HCT116 (cell line): ENCODE results near the gene TRPC1. TPM values are rescaled to one million over a fixed set of nuclear protein-coding genes. Genes with fewer than 3 reads are reported as not detected.

Experiments
- ATAC-seq: fragments of 200-7000 bp; cut with Tn5 transposase; 2 replicates; pipeline ENCODE4 v1.9.1; 2020; ENCODE audit warnings: mild to moderate bottlenecking, moderate library complexity
- BruUV-seq: library from RNA; stranded (reverse); fragments of 400-500 nt; replicated peaks from 2 replicates; lab custom pipeline; 2021; lab: Mats Ljungman, UMichigan
- CTCF ChIA-PET: fragments of 300-600 bp; sonication (Branson Sonifier 250); formaldehyde crosslinking; loops from one replicate; lab custom pipeline; 2021; ENCODE audit warnings: antibody characterized with exemption; lab: Charles Lee
- POLR2A ChIA-PET: fragments of 300-600, 350-600 bp; sonication (Branson Sonifier 250); formaldehyde crosslinking; loops from one replicate; lab custom pipeline; 2021; ENCODE audit warnings: antibody characterized with exemption; lab: Charles Lee
- RAD21 ChIA-PET, 2 experiments: fragments of 300-600 bp; sonication (Branson Sonifier 250); formaldehyde crosslinking; loops; one replicate each; lab custom pipeline; 2023; ENCODE audit warnings: low total read pairs in 2 of 2; ENCODE audit not compliant: uncharacterized antibody in 2 of 2, unreplicated experiment in 2 of 2, low non-redundant PET in 1 of 2; lab: Charles Lee
- DNase-seq: peaks from one replicate; pipeline ENCODE4 v3.0.0-alpha.2; 2010; ENCODE audit warnings: low read depth, low spot score
- H2AFZ ChIP-seq: fragments of 200-600 bp; shearing (Covaris generic), sonication (generic); 2 replicates; pipeline ENCODE4 v1.6.1; 2017; ENCODE audit warnings: low read depth, mixed run types, mixed read lengths, antibody characterized with exemption, low read length; ENCODE audit not compliant: poor library complexity, severe bottlenecking
- H3K27ac ChIP-seq: 2 replicates; pipeline ENCODE4 v1.5.1; 2012; ENCODE audit warnings: low read depth, low read length
- H3K27me3 ChIP-seq: fragments of 200-600 bp; sonication (generic); 2 replicates; pipeline ENCODE4 v1.6.1; 2016; ENCODE audit warnings: mixed run types, low read length, mixed read lengths; ENCODE audit not compliant: insufficient read depth
- H3K36me3 ChIP-seq, 2 experiments: fragments of 200-500 bp in 1 of 2; fragments of 200-600 bp in 1 of 2; sonication (Bioruptor generic) in 1 of 2; sonication (generic) in 1 of 2; 2 replicates each; pipeline versions ENCODE4 v1.5.1 to v1.6.1; 2014 to 2016; ENCODE audit warnings: low read length in 2 of 2, inconsistent platforms in 1 of 2, mixed read lengths in 1 of 2, mixed run types in 1 of 2; ENCODE audit not compliant: insufficient read depth in 2 of 2, control insufficient read depth in 1 of 2
- H3K4me1 ChIP-seq, 2 experiments: fragments of 200-600 bp in 1 of 2; sonication (generic) in 1 of 2; 2 replicates each; pipeline versions ENCODE4 v1.5.1 to v1.6.1; 2012 to 2017; ENCODE audit warnings: low read length in 2 of 2, inconsistent platforms in 1 of 2, mild to moderate bottlenecking in 1 of 2, mixed read lengths in 1 of 2, mixed run types in 1 of 2, moderate library complexity in 1 of 2; ENCODE audit not compliant: insufficient read depth in 2 of 2, control insufficient read depth in 1 of 2
- H3K4me2 ChIP-seq: fragments of 200-600 bp; sonication (generic); 2 replicates; pipeline ENCODE4 v1.6.1; 2017; ENCODE audit warnings: mixed run types, low read length, mixed read lengths
- H3K4me3 ChIP-seq, 2 experiments: fragments of 200-600 bp in 1 of 2; sonication (generic) in 1 of 2; replicated peaks in 1 of 2; 2 replicates each; pipeline ENCODE4 v1.5.1; 2011 to 2016; ENCODE audit warnings: low read length in 2 of 2, control low read depth in 1 of 2, low read depth in 1 of 2, mild to moderate bottlenecking in 1 of 2, mixed read lengths in 1 of 2, mixed run types in 1 of 2
- H3K79me2 ChIP-seq: fragments of 200-600 bp; sonication (generic); 2 replicates; pipeline ENCODE4 v1.6.1; 2017; ENCODE audit warnings: mild to moderate bottlenecking, mixed run types, low read length, moderate library complexity, mixed read lengths; ENCODE audit not compliant: insufficient read depth
- H3K9ac ChIP-seq: fragments of 200-600 bp; sonication (generic); 2 replicates; pipeline ENCODE4 v1.6.1; 2016; ENCODE audit warnings: low read length, mixed read lengths
- H3K9me2 ChIP-seq: fragments of 200-600 bp; sonication (generic), shearing (Covaris generic); 2 replicates; pipeline ENCODE4 v1.6.1; 2017; ENCODE audit warnings: mixed run types, mild to moderate bottlenecking, moderate library complexity; ENCODE audit not compliant: insufficient read depth
- H3K9me3 ChIP-seq, 2 experiments: fragments of 200-500 bp in 1 of 2; fragments of 200-600 bp in 1 of 2; sonication (Bioruptor generic) in 1 of 2; sonication (generic) in 1 of 2; 2 replicates each; pipeline ENCODE4 v1.6.1; 2014 to 2017; ENCODE audit warnings: low read length in 2 of 2, mixed read lengths in 2 of 2, inconsistent platforms in 1 of 2, low read depth in 1 of 2, mild to moderate bottlenecking in 1 of 2, mixed run types in 1 of 2, moderate library complexity in 1 of 2; ENCODE audit not compliant: control insufficient read depth in 1 of 2, insufficient read depth in 1 of 2
- H4K20me1 ChIP-seq: fragments of 200-600 bp; sonication (generic), shearing (Covaris generic); 2 replicates; pipeline ENCODE4 v1.6.1; 2017; ENCODE audit warnings: mixed run types, mild to moderate bottlenecking, moderate library complexity; ENCODE audit not compliant: insufficient read depth
- CEBPB ChIP-seq: IDR thresholded peaks from 2 replicates; pipeline ENCODE4 v1.6.1; 2012; ENCODE audit warnings: low read depth
- CTCF ChIP-seq, 3 experiments: fragments of 200-600 bp in 1 of 3; sonication (generic) in 1 of 3; IDR thresholded peaks in 2 of 3; conservative IDR thresholded peaks in 1 of 3; 2 replicates each; pipeline ENCODE4 v1.5.1; 2012 to 2017; ENCODE audit warnings: low read depth in 2 of 3, low read length in 2 of 3, antibody characterized with exemption in 1 of 3, borderline replicate concordance in 1 of 3, control low read depth in 1 of 3, mild to moderate bottlenecking in 1 of 3, mixed read lengths in 1 of 3, mixed run types in 1 of 3, moderate library complexity in 1 of 3; ENCODE audit not compliant: insufficient read depth in 1 of 3
- JUND ChIP-seq: IDR thresholded peaks from 2 replicates; pipeline ENCODE4 v1.6.1; 2012
- MAX ChIP-seq: IDR thresholded peaks from 2 replicates; pipeline ENCODE4 v1.6.1; 2012
- RAD21 ChIP-seq: IDR thresholded peaks from 2 replicates; pipeline ENCODE4 v1.6.1; 2012; ENCODE audit warnings: low read depth, mild to moderate bottlenecking
- SIN3A ChIP-seq: IDR thresholded peaks from 2 replicates; pipeline ENCODE4 v1.6.1; 2012; ENCODE audit warnings: low read depth
- SRF ChIP-seq: IDR thresholded peaks from 2 replicates; pipeline ENCODE4 v1.6.1; 2012; ENCODE audit warnings: low read depth
- YY1 ChIP-seq: IDR thresholded peaks from 2 replicates; pipeline ENCODE4 v1.6.1; 2011; ENCODE audit warnings: low read length, low read depth, moderate library complexity, mild to moderate bottlenecking; ENCODE audit not compliant: insufficient replicate concordance; ENCODE audit errors: extremely low read depth
- intact Hi-C: fragments of 100-400 bp; cut with micrococcal nuclease; formaldehyde crosslinking; loops from 2 replicates; pipeline ENCODE4 v1.10.0; 2022
- total RNA-seq: library from RNA; stranded (reverse); gene quantifications from one replicate; pipeline ENCODE4 v1.2.1, GENCODE V29; 2021; ENCODE audit not compliant: unreplicated experiment

TRPC1 gene
- total RNA-seq, 1 experiment from 2014 or later = 6.1 TPM

GRCh38 chr3:142732066-142732465 lies 8.2 kb downstream of the TRPC1 start:
- Histone ChIP-seq H3K4me3 (no peak overlapping the region), H4K20me1 (no peaks in the 10 kb centered on the region), H3K27ac (no peak overlapping the region), H3K4me2 (no peak overlapping the region)
- POLR2A ChIA-PET = no interaction called here
- TF ChIP-seq SRF (no peak), SIN3A (no peak), CEBPB (no peak)
- TF ChIP-seq, all 23 proteins: peak for 0
- RAD21 ChIA-PET = no interaction called here
- CTCF ChIA-PET = no interaction called here
- Histone ChIP-seq H3K79me2 (no peaks in the 10 kb centered on the region), H3K9me2 (no peaks in the 10 kb centered on the region), H3K9me3 (no peaks in the 10 kb centered on the region), H3K36me3 (no peaks in the 10 kb centered on the region), H3K27me3 (no peaks in the 10 kb centered on the region), H3K9ac (no peak overlapping the region), H3K4me1 (no peaks in the 10 kb centered on the region), H2AFZ (no peak overlapping the region)
- no peak for DNase-seq
- ATAC-seq = no peak
- intact Hi-C loops = no loop called here
- BruUV-seq = no TSS peak

DNA sequence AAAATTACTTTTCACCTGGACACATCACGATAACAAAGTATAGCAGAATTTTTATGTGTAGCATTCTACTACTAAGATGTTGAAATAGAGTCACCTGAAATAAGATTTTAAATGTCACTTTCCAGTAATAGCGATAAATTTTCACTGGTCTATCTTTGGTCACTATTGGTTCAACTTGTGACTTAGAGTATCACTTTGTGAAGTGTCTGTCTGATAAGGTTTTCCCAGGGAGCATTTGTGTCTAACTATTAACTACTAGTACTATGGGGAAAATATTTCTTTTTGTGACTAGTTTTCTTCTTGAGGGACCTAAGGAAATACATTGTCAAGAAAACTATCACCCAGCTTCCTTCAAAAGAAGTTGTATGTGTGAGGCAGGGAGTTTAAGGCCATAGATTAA lies 11.0 kb downstream of the TRPC1 start:
- no peaks in the 10 kb centered on the region for H3K9me2 ChIP-seq
- H3K27ac ChIP-seq = no peak overlapping the region
- H3K9ac ChIP-seq = no peak overlapping the region
- no peak overlapping the region for H3K4me2 ChIP-seq
- intact Hi-C loops = no loop called here
- no peak for DNase-seq
- no peak for ATAC-seq
- H3K27me3 ChIP-seq = no peaks in the 10 kb centered on the region
- H3K36me3 ChIP-seq = no peaks in the 10 kb centered on the region
- H3K4me1 ChIP-seq = no peaks in the 10 kb centered on the region
- H3K79me2 ChIP-seq = no peaks in the 10 kb centered on the region
- no TSS peak for BruUV-seq
- ChIA-PET RAD21 (no interaction called here), CTCF (no interaction called here), POLR2A (no interaction called here)
- H3K9me3 ChIP-seq = no peaks in the 10 kb centered on the region
- H2AFZ ChIP-seq = no peak overlapping the region
- no peak overlapping the region for H3K4me3 ChIP-seq
- TF ChIP-seq SIN3A (no peak), JUND (no peak), MAX (no peak), RAD21 (no peak), YY1 (no peak), CEBPB (no peak), CTCF (IDR thresholded peaks at IDR 0.05 in 2 of 3, conservative IDR thresholded peaks at IDR 0.05 in 1 of 3; ENCODE audit: borderline replicate concordance in 1 of 3, insufficient read depth in 1 of 3, low read depth in 2 of 3, low read length in 2 of 3) (no peak)
- no peaks in the 10 kb centered on the region for H4K20me1 ChIP-seq
